ENCODE measurements around the gene MARK4. TPM values are rescaled to one million over a fixed set of nuclear protein-coding genes. Genes with fewer than 3 reads are reported as not detected.
"Not testable (repeated sequence)": the region's sequence is repeated elsewhere in the genome, so short reads cannot be mapped to it uniquely, and the experiment has no call there.

Gene MARK4
- polyA plus RNA-seq, 2 of the 4 experiments (the other 2 are of a cell fraction), result 6.3 to 7.8 TPM

DNA sequence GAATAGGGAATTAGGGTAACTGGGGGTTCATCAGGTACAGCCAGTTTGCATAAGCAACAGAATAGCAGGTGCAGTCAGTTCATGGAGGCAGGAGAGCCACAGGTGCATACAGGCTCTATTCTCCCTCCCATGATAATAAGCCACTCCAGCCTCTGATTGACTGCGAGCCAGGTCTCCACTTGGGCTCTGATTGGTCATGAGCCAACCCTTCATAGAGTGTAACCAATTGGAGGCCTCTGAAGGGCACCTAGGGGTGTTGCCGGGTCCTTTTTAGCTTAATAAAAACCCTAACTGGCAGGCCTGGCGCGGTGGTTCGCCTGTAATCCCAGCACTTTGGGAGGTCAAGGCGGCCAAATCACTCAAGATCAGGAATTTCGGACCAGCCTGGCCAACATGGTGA is 80.3 kb downstream of the MARK4 start:
- WGBS (ENCODE audit: missing lambda C conversion rate), result 66% methylated on average over 6 of the region's 7 CpGs
- no peak for DNase-seq (ENCODE audit: low read depth in 1 of 2, low spot score in 1 of 2)
- no peak for FAIRE-seq
- Histone ChIP-seq H3K27ac (no peak overlapping the region), H3K4me3 (no peak overlapping the region), H3K4me1 (no peaks in the 10 kb centered on the region), H3K4me2 (no peak overlapping the region), H3K9me3 (no peaks in the 10 kb centered on the region)
- TF ChIP-seq, protein P1, sequence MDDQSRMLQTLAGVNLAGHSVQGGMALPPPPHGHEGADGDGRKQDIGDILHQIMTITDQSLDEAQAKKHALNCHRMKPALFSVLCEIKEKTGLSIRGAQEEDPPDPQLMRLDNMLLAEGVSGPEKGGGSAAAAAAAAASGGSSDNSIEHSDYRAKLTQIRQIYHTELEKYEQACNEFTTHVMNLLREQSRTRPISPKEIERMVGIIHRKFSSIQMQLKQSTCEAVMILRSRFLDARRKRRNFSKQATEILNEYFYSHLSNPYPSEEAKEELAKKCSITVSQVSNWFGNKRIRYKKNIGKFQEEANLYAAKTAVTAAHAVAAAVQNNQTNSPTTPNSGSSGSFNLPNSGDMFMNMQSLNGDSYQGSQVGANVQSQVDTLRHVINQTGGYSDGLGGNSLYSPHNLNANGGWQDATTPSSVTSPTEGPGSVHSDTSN (IDR thresholded peaks at IDR 0.05), result no peak
- no peak for TF ChIP-seq MYC (IDR thresholded peaks at IDR 0.05; ENCODE audit: borderline replicate concordance, low read length)
- TF ChIP-seq JUNB (IDR thresholded peaks at IDR 0.05), result no peak
- CTCF ChIA-PET, result no interaction called here
- ATAC-seq, result peak in 1 of 2 experiments; percentile 63; a peak in 3 of 6 replicates
- POLR2A ChIA-PET, result no interaction called here

DNA sequence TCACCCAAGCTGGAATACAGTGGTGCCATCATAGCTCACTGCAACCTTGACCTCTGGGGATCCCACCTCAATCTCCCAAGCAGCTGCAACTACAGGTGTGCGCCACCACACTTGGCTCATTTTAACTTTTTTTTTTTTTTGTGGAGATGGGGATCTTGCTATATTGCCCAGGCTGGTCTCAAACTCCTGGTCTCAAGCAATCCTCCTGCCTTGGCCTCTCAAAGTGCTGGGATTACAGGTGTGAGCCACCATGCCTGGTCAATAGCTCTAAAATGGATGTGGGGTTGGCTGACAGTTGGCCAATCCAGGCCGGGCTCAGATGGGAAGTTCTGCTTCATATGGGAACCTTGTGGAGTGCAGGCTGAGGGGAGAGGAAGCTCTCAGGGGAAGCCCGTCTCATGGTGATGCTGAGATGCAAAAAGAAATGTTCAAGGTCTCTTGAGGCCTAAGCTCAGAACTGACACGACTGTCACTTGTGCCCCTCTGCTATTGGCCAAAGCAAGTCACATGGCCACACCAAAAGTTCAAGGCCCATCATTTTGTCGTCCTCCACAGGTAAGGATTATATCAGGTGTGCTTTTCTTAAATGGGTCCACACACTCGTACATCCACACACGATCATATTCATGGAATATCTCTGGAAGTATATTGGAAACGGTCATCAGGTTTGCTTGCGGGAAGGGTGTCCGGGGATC is 82.7 kb downstream of the MARK4 start:
- ATAC-seq (no peak), FAIRE-seq (no peak), DNase-seq (ENCODE audit: low read depth in 1 of 2, low spot score in 1 of 2) (no peak)
- Histone ChIP-seq H3K4me1 (no peaks in the 10 kb centered on the region), H3K9me3 (no peaks in the 10 kb centered on the region), H3K4me2 (no peak overlapping the region), H3K4me3 (no peak overlapping the region), H3K27ac (no peak overlapping the region)
- ChIA-PET POLR2A (no interaction called here), CTCF (no interaction called here)
- 79% methylated on average over 10 of the region's 10 CpGs for WGBS (ENCODE audit: missing lambda C conversion rate)
- TF ChIP-seq, protein P2, sequence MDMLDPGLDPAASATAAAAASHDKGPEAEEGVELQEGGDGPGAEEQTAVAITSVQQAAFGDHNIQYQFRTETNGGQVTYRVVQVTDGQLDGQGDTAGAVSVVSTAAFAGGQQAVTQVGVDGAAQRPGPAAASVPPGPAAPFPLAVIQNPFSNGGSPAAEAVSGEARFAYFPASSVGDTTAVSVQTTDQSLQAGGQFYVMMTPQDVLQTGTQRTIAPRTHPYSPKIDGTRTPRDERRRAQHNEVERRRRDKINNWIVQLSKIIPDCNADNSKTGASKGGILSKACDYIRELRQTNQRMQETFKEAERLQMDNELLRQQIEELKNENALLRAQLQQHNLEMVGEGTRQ (IDR thresholded peaks at IDR 0.05), result peak; percentile 21; the same call in 1 of the 2 replicates
- TF ChIP-seq, protein P3, sequence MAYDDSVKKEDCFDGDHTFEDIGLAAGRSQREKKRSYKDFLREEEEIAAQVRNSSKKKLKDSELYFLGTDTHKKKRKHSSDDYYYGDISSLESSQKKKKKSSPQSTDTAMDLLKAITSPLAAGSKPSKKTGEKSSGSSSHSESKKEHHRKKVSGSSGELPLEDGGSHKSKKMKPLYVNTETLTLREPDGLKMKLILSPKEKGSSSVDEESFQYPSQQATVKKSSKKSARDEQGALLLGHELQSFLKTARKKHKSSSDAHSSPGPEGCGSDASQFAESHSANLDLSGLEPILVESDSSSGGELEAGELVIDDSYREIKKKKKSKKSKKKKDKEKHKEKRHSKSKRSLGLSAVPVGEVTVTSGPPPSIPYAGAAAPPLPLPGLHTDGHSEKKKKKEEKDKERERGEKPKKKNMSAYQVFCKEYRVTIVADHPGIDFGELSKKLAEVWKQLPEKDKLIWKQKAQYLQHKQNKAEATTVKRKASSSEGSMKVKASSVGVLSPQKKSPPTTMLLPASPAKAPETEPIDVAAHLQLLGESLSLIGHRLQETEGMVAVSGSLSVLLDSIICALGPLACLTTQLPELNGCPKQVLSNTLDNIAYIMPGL (CRISPR knock-in tag; IDR thresholded peaks at IDR 0.05; ENCODE audit: borderline replicate concordance), result no peak
- TF ChIP-seq NPAS2 (CRISPR knock-in tag; IDR thresholded peaks at IDR 0.05; ENCODE audit: borderline replicate concordance), result no peak

DNA sequence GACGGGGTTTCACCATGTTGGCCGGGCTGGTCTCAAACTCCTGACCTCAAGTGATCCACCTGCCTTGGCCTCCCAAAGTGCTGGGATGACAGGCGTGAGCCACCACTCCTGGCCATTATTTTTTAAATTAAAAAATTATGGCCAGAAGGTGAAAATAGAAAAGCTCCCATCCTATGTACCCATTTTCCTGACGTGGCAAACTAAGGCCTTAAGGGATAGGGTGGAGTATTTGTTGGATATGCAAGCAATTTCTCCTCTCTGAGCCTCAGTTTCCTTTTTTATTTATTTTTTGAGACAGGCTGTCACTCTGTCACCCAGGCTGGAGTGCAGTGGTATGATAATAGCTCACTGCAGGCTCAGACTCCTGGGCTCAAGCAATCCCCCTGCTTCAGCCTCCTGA is 83.8 kb downstream of the MARK4 start:
- H3K9me3 ChIP-seq; H3K27ac ChIP-seq; H3K4me3 ChIP-seq; H3K4me2 ChIP-seq; DNase-seq (ENCODE audit: low read depth in 1 of 2, low spot score in 1 of 2); FAIRE-seq; H3K4me1 ChIP-seq; ATAC-seq; POLR2A ChIA-PET: not testable (repeated sequence)
- CTCF ChIA-PET, result interaction anchor here (1.5 kb wide), 1 partner anchor 9 kb away, joined by 8 read pairs; no protein-coding TSS in a partner anchor
- TF ChIP-seq HDAC2 (IDR thresholded peaks at IDR 0.05), result 0 out of 2 replicates have a peak, but pooled peaks have one; percentile 42
- 78% methylated on average over 4 of the region's 4 CpGs for WGBS (ENCODE audit: missing lambda C conversion rate)

DNA sequence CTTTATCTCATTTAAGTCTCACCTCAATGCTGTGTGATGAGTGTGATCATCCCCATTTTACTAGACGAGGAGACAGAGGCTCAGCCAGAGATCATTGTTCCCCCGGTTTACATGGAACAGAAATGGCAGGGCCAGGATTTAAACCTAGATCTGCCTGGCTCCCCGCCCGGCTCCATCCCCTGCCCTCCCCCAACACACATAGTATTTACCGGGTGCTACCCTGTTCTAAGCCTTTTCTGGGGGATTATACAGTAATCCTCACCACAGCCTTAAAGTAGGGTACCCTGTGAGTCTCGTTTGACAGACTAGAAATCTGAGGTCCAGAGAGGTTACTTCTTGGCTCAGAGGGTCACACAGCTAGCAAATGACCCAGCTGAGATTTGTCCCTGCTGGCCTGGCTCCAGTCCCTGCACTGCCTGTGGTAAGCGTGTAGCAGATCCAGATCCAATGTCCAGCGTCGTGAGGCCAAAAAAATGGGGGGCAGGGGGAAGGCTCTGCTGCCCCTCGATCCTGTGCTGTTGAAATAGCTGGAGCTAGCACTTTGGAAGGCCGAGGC is 85.7 kb downstream of the MARK4 start:
- ChIA-PET CTCF (interaction anchor here (1.4 to 2.9 kb wide), 3 partner anchors 9 to 176 kb away, joined by 3 to 29 read pairs (median 11); partner anchors contain the start of gene NKPD1), POLR2A (no interaction called here)
- 66% methylated on average over 11 of the region's 11 CpGs for WGBS (ENCODE audit: missing lambda C conversion rate)
- H3K4me2 ChIP-seq, result no peak overlapping the region
- H3K9me3 ChIP-seq, result no peaks in the 10 kb centered on the region
- no peak for TF ChIP-seq TFCP2L1 (CRISPR knock-in tag; IDR thresholded peaks at IDR 0.05)
- TF ChIP-seq CBX8 (IDR thresholded peaks at IDR 0.05), result no peak
- TF ChIP-seq FOXS1 (CRISPR knock-in tag; IDR thresholded peaks at IDR 0.05), result no peak
- no peak for TF ChIP-seq KDM1A (IDR thresholded peaks at IDR 0.05; ENCODE audit: low read depth)
- TF ChIP-seq FOSL2 (IDR thresholded peaks at IDR 0.05), result no peak
- TF ChIP-seq FOSL2 (CRISPR knock-in tag; IDR thresholded peaks at IDR 0.05), result no peak
- TF ChIP-seq ZFP36 (IDR thresholded peaks at IDR 0.05; ENCODE audit: borderline replicate concordance, partially characterized antibody), result no peak
- no peak for TF ChIP-seq HOXB13 (CRISPR knock-in tag; IDR thresholded peaks at IDR 0.05; ENCODE audit: low read depth)
- TF ChIP-seq PHF8 (IDR thresholded peaks at IDR 0.05; ENCODE audit: borderline replicate concordance, low read depth), result no peak
- no peak for TF ChIP-seq POLR2A (IDR thresholded peaks at IDR 0.05; ENCODE audit: low read length)
- H3K4me1 ChIP-seq, result peaks cover 3% of the 10 kb centered on the region; the same call in 2 of the 3 replicates
- no peak overlapping the region for H3K27ac ChIP-seq
- ATAC-seq (no peak), DNase-seq (ENCODE audit: low read depth in 1 of 2, low spot score in 1 of 2) (no peak), FAIRE-seq (no peak)
- no peak overlapping the region for H3K4me3 ChIP-seq
